Neural cell (in vitro differentiated cells): ENCODE results near the gene MAN2C1. TPM values are rescaled to one million over a fixed set of nuclear protein-coding genes. Genes with fewer than 3 reads are reported as not detected.
"Not testable (repeated sequence)": the region's sequence is repeated elsewhere in the genome, so short reads cannot be mapped to it uniquely, and the experiment has no call there.

ENCODE experiments used
- H2AFZ ChIP-seq: fragments of 200-600, 300-800 bp; sonication (generic), shearing (Covaris generic); 2 replicates; pipeline ENCODE4 v1.6.0; 2014; ENCODE audit warnings: low read depth, mild to moderate bottlenecking, antibody characterized with exemption, low read length, moderate library complexity
- H3F3A ChIP-seq: fragments of 200-600 bp; shearing (Covaris generic); 2 replicates; pipeline ENCODE4 v1.6.1; 2016; ENCODE audit warnings: mild to moderate bottlenecking, moderate library complexity, mixed read lengths, antibody characterized with exemption, low read length; ENCODE audit not compliant: insufficient read depth, poor library complexity, severe bottlenecking
- H3K27ac ChIP-seq: fragments of 200-600, 300-800 bp; sonication (generic), shearing (Covaris generic); 2 replicates; pipeline ENCODE4 v1.5.1; 2014; ENCODE audit warnings: mild to moderate bottlenecking, low read length, moderate library complexity
- H3K27me3 ChIP-seq: fragments of 300-800, 200-600 bp; sonication (generic), shearing (Covaris generic); 2 replicates; pipeline ENCODE4 v1.6.0; 2014; ENCODE audit warnings: mild to moderate bottlenecking, low read depth, low read length, moderate library complexity; ENCODE audit not compliant: insufficient read depth
- H3K36me3 ChIP-seq: fragments of 300-800, 200-600 bp; sonication (generic), shearing (Covaris generic); 2 replicates; pipeline ENCODE4 v1.5.1; 2014; ENCODE audit warnings: mild to moderate bottlenecking, antibody characterized with exemption, low read length, moderate library complexity; ENCODE audit not compliant: insufficient read depth
- H3K4me2 ChIP-seq: fragments of 300-800, 200-600 bp; sonication (generic), shearing (Covaris generic); 2 replicates; pipeline ENCODE4 v1.6.0; 2014; ENCODE audit warnings: mild to moderate bottlenecking, low read length
- H3K4me3 ChIP-seq: fragments of 300-800, 200-600 bp; sonication (generic), shearing (Covaris generic); 2 replicates; pipeline ENCODE4 v1.5.1; 2014; ENCODE audit warnings: mild to moderate bottlenecking, low read length, moderate library complexity
- H3K79me2 ChIP-seq: fragments of 200-600 bp; shearing (Covaris generic); replicated peaks from 2 replicates; pipeline ENCODE4 v1.6.0; 2014; ENCODE audit warnings: mild to moderate bottlenecking, low read length, moderate library complexity; ENCODE audit not compliant: insufficient read depth
- H3K9ac ChIP-seq: fragments of 300-800, 200-600 bp; sonication (generic), shearing (Covaris generic); 2 replicates; pipeline ENCODE4 v1.6.1; 2016; ENCODE audit warnings: mild to moderate bottlenecking, low read length, mixed read lengths
- H3K9me2 ChIP-seq: fragments of 200-600 bp; shearing (Covaris generic); 2 replicates; pipeline ENCODE4 v1.6.1; 2016; ENCODE audit warnings: mild to moderate bottlenecking, low read length, mixed read lengths; ENCODE audit not compliant: insufficient read depth
- H3K9me3 ChIP-seq: fragments of 200-600, 300-800 bp; sonication (generic), shearing (Covaris generic); 2 replicates; pipeline ENCODE4 v1.6.1; 2016; ENCODE audit warnings: mild to moderate bottlenecking, mixed run types, low read length, moderate library complexity, mixed read lengths
- H4K20me1 ChIP-seq: fragments of 200-600 bp; shearing (Covaris generic); 2 replicates; pipeline ENCODE4 v1.6.1; 2016; ENCODE audit warnings: mild to moderate bottlenecking, mixed run types; ENCODE audit not compliant: insufficient read depth
- EP300 ChIP-seq: fragments of 450-650 bp; conservative IDR thresholded peaks from 2 replicates; pipeline ENCODE4 v1.6.1; 2014; ENCODE audit warnings: antibody characterized with exemption, mild to moderate bottlenecking, moderate library complexity; ENCODE audit not compliant: poor library complexity, severe bottlenecking
- EZH2 ChIP-seq: fragments of 200-600, 300-800 bp; shearing (Covaris generic), sonication (generic); IDR thresholded peaks from 2 replicates; pipeline ENCODE4 v1.6.1; 2014; ENCODE audit warnings: antibody characterized with exemption, low read length, borderline replicate concordance, mild to moderate bottlenecking; ENCODE audit not compliant: insufficient read depth, poor library complexity, severe bottlenecking
- MXI1 ChIP-seq: fragments of 450-650 bp; conservative IDR thresholded peaks from 2 replicates; pipeline ENCODE4 v1.6.1; 2014; ENCODE audit warnings: antibody characterized with exemption, mild to moderate bottlenecking; ENCODE audit not compliant: poor library complexity, severe bottlenecking
- POLR2AphosphoS5 ChIP-seq: IDR thresholded peaks from 2 replicates; pipeline ENCODE4 v1.6.1; 2012
- RAD21 ChIP-seq: fragments of 450-650 bp; conservative IDR thresholded peaks from 2 replicates; pipeline ENCODE4 v1.6.1; 2014; ENCODE audit warnings: antibody characterized with exemption, mild to moderate bottlenecking, moderate library complexity
- SMC3 ChIP-seq: fragments of 450-650 bp; conservative IDR thresholded peaks from 2 replicates; pipeline ENCODE4 v1.6.1; 2014; ENCODE audit warnings: antibody characterized with exemption, mild to moderate bottlenecking, moderate library complexity; ENCODE audit not compliant: poor library complexity
- TAF1 ChIP-seq: IDR thresholded peaks from 2 replicates; pipeline ENCODE4 v1.6.1; 2012; ENCODE audit warnings: low read depth
- polyA plus RNA-seq: library from polyadenylated mRNA; depleted of rRNA; stranded (reverse); fragments of >200 nt; gene quantifications from 2 replicates; pipeline ENCODE4 v1.2.3, GENCODE V29; 2014
- TF ChIP-seq, protein P1 (sequence below): fragments of 450-650 bp; IDR thresholded peaks from 2 replicates; pipeline ENCODE4 v1.5.1; 2014; ENCODE audit warnings: antibody characterized with exemption, mild to moderate bottlenecking, moderate library complexity; ENCODE audit not compliant: poor library complexity, severe bottlenecking
- TF ChIP-seq, protein P2 (sequence below): IDR thresholded peaks from 2 replicates; pipeline ENCODE4 v1.6.1; 2012; ENCODE audit warnings: borderline replicate concordance

MAN2C1 gene
- polyA plus RNA-seq, 1 donor from 2014 or later, result 261 TPM

DNA sequence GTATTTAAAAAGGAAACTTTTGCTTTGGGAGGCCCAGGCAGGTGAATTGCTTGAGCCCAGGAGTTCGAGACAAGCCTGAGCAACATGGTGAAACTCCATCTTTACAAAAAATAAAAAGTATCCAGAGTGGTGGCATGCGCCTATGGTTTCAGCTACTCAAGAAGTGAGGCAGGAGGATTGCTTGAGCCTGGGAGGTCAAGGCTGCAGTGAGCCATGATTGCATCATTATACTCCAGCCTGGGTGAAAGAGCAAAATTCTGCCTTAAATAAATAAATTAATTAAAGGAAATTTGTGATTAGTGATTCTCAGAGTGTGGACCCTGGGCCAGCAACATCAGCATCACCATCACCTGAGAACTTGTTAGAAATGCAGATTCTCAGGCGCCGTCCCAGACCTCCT, 42.5 kb downstream of the MAN2C1 start:
- no peak overlapping the region for H3K4me2 ChIP-seq
- no peaks in the 10 kb centered on the region for H3K79me2 ChIP-seq
- H2AFZ ChIP-seq, result no peak overlapping the region
- no peaks in the 10 kb centered on the region for H3K9me3 ChIP-seq
- TF ChIP-seq RAD21, result no peak
- TF ChIP-seq, protein P1, sequence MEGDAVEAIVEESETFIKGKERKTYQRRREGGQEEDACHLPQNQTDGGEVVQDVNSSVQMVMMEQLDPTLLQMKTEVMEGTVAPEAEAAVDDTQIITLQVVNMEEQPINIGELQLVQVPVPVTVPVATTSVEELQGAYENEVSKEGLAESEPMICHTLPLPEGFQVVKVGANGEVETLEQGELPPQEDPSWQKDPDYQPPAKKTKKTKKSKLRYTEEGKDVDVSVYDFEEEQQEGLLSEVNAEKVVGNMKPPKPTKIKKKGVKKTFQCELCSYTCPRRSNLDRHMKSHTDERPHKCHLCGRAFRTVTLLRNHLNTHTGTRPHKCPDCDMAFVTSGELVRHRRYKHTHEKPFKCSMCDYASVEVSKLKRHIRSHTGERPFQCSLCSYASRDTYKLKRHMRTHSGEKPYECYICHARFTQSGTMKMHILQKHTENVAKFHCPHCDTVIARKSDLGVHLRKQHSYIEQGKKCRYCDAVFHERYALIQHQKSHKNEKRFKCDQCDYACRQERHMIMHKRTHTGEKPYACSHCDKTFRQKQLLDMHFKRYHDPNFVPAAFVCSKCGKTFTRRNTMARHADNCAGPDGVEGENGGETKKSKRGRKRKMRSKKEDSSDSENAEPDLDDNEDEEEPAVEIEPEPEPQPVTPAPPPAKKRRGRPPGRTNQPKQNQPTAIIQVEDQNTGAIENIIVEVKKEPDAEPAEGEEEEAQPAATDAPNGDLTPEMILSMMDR, result no peak
- TF ChIP-seq SMC3, result no peak
- no peaks in the 10 kb centered on the region for H4K20me1 ChIP-seq
- H3F3A ChIP-seq, result no peaks in the 10 kb centered on the region
- no peak overlapping the region for H3K27ac ChIP-seq
- H3K4me3 ChIP-seq, result no peak overlapping the region
- H3K36me3 ChIP-seq, result no peaks in the 10 kb centered on the region
- H3K9ac ChIP-seq, result no peak overlapping the region
- H3K27me3 ChIP-seq, result no peaks in the 10 kb centered on the region
- no peaks in the 10 kb centered on the region for H3K9me2 ChIP-seq

DNA sequence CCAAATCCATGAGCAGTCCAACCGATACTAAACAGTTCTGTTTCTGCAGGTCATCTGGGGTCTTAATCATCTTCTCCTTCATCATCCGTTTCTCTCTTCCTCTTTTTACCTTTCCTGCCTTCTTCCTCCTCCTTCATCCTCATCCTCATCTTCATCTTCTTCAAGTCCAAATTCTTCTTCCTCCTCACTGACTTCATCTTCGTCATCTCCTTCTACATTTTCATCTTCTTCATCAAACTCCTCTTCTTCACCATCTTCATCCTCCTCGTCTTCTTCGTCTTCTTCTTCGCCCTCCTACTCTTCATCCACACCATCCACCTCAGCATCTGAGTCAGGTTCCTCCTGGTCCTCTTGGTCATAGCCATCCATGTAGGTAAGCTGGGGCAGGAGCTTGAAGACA, 46.7 kb downstream of the MAN2C1 start:
- no peaks in the 10 kb centered on the region for H3K36me3 ChIP-seq
- TF ChIP-seq EP300 (no peak), POLR2AphosphoS5 (no peak), SMC3 (no peak), RAD21 (no peak), EZH2 (no peak), MXI1 (no peak), TAF1 (no peak)
- TF ChIP-seq, protein P2, sequence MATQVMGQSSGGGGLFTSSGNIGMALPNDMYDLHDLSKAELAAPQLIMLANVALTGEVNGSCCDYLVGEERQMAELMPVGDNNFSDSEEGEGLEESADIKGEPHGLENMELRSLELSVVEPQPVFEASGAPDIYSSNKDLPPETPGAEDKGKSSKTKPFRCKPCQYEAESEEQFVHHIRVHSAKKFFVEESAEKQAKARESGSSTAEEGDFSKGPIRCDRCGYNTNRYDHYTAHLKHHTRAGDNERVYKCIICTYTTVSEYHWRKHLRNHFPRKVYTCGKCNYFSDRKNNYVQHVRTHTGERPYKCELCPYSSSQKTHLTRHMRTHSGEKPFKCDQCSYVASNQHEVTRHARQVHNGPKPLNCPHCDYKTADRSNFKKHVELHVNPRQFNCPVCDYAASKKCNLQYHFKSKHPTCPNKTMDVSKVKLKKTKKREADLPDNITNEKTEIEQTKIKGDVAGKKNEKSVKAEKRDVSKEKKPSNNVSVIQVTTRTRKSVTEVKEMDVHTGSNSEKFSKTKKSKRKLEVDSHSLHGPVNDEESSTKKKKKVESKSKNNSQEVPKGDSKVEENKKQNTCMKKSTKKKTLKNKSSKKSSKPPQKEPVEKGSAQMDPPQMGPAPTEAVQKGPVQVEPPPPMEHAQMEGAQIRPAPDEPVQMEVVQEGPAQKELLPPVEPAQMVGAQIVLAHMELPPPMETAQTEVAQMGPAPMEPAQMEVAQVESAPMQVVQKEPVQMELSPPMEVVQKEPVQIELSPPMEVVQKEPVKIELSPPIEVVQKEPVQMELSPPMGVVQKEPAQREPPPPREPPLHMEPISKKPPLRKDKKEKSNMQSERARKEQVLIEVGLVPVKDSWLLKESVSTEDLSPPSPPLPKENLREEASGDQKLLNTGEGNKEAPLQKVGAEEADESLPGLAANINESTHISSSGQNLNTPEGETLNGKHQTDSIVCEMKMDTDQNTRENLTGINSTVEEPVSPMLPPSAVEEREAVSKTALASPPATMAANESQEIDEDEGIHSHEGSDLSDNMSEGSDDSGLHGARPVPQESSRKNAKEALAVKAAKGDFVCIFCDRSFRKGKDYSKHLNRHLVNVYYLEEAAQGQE, result no peak
- TF ChIP-seq, protein P1, result no peak
- H2AFZ ChIP-seq, result no peak overlapping the region
- H4K20me1 ChIP-seq, result no peaks in the 10 kb centered on the region
- no peaks in the 10 kb centered on the region for H3K79me2 ChIP-seq
- no peaks in the 10 kb centered on the region for H3K9me3 ChIP-seq
- H3K9ac ChIP-seq, result no peak overlapping the region
- no peaks in the 10 kb centered on the region for H3K9me2 ChIP-seq
- no peaks in the 10 kb centered on the region for H3K27me3 ChIP-seq
- no peak overlapping the region for H3K27ac ChIP-seq
- no peak overlapping the region for H3K4me2 ChIP-seq
- H3F3A ChIP-seq, result no peaks in the 10 kb centered on the region
- no peak overlapping the region for H3K4me3 ChIP-seq

DNA sequence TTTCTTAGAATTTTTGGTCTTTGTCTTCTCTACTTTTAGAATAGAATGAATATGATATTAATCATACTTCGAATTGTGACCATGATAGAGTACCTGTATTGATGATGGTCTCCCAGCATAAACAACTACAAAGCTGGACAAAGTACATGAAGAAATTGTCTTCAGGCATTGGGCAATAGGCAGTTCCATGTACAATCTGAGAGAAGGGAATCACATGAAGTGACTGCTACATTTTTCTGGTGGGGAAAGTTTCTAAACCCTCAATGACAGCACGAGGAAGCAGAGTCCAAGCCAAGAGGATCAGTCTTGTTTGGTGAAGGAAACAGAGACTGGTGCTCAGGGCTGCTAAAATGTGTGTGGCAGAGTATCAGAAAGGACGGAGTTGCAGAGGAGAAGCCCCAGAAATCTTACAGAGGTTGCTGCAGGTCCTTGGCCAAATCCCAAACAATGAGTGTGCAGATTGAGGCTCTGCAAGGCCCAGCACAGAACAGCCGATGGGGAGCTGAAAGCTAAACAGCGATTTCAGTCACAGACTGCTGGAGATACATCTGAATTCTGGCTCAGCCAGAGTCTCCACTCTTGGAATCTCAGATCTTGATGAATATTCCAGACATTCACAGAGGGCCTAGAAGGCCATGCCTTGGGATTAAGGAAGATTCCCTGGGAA, 49.0 kb downstream of the MAN2C1 start:
- not testable (repeated sequence) for H3F3A ChIP-seq, H3K9me2 ChIP-seq, H3K4me3 ChIP-seq, H2AFZ ChIP-seq, H3K27me3 ChIP-seq, H3K79me2 ChIP-seq, H3K36me3 ChIP-seq, H3K4me2 ChIP-seq, H3K9ac ChIP-seq, H3K9me3 ChIP-seq, H4K20me1 ChIP-seq, H3K27ac ChIP-seq
